SJSA1 (cell line): ENCODE data around the gene LGR6. TPM values are rescaled to one million over a fixed set of nuclear protein-coding genes. Genes with fewer than 3 reads are reported as not detected.
A peak's percentile ranks its signal among the peaks of the same experiment; 100 is the strongest.

ENCODE experiments used
- DNase-seq, 2 experiments: peaks; one replicate each; pipeline ENCODE4 v3.0.0-alpha.2; 2015 to 2020; ENCODE audit warnings: low spot score in 2 of 2, low read depth in 1 of 2
- H3K27ac ChIP-seq: fragments of 250-450 bp; sonication (Bioruptor Pico); 2 replicates; pipeline ENCODE4 v1.5.1; 2020; ENCODE audit warnings: mild to moderate bottlenecking, moderate library complexity
- H3K27me3 ChIP-seq: fragments of 250-450 bp; sonication (Bioruptor Pico); replicated peaks from 2 replicates; pipeline ENCODE4 v1.5.1; 2020; ENCODE audit warnings: mild to moderate bottlenecking, moderate library complexity
- H3K36me3 ChIP-seq: fragments of 250-450 bp; sonication (Bioruptor Pico); 2 replicates; pipeline ENCODE4 v1.5.1; 2020; ENCODE audit warnings: mild to moderate bottlenecking
- H3K4me1 ChIP-seq: fragments of 250-450 bp; sonication (Bioruptor Pico); replicated peaks from 2 replicates; pipeline ENCODE4 v1.6.1; 2021; ENCODE audit warnings: mild to moderate bottlenecking
- H3K4me3 ChIP-seq: fragments of 250-450 bp; sonication (Bioruptor Pico); 2 replicates; pipeline ENCODE4 v1.5.1; 2020; ENCODE audit warnings: mild to moderate bottlenecking
- H3K9me3 ChIP-seq: fragments of 250-450 bp; sonication (Bioruptor Pico); replicated peaks from 2 replicates; pipeline ENCODE4 v1.5.1; 2020; ENCODE audit warnings: mild to moderate bottlenecking
- total RNA-seq: library from RNA; depleted of rRNA; stranded (reverse); fragments of >200 nt; shearing (Covaris generic); gene quantifications from 2 replicates; pipeline ENCODE4 v1.2.3, GENCODE V29; 2014

LGR6 gene
- total RNA-seq, 1 experiment from 2014 or later: not detected

GRCh38 chr1:202263628-202264027 is 70.0 kb downstream of the LGR6 start:
- peaks cover 3% of the 10 kb centered on the region; the same call in 1 of the 2 replicates for H3K9me3 ChIP-seq
- H3K4me3 ChIP-seq: no peak overlapping the region
- H3K27ac ChIP-seq: no peak overlapping the region
- no peak for DNase-seq
- no peaks in the 10 kb centered on the region for H3K4me1 ChIP-seq
- H3K27me3 ChIP-seq: peaks cover 9% of the 10 kb centered on the region
- no peaks in the 10 kb centered on the region for H3K36me3 ChIP-seq

- H3K27me3 ChIP-seq: peaks cover 9% of the 10 kb centered on the region
- H3K27ac ChIP-seq: no peak overlapping the region
- H3K4me1 ChIP-seq: no peaks in the 10 kb centered on the region
- H3K4me3 ChIP-seq: no peak overlapping the region
- peak in 1 of 2 experiments; percentile 31 for DNase-seq
- H3K36me3 ChIP-seq: no peaks in the 10 kb centered on the region
- H3K9me3 ChIP-seq: peaks cover 3% of the 10 kb centered on the region; the same call in 1 of the 2 replicates
These were observed 70.7 kb downstream of the LGR6 start for GRCh38 chr1:202264300-202264699.

GRCh38 chr1:202264726-202265125 is 71.1 kb downstream of the LGR6 start:
- DNase-seq: peak in 1 of 2 experiments; percentile 35
- H3K36me3 ChIP-seq: no peaks in the 10 kb centered on the region
- H3K9me3 ChIP-seq: peaks cover 3% of the 10 kb centered on the region; the same call in 1 of the 2 replicates
- peaks cover 9% of the 10 kb centered on the region for H3K27me3 ChIP-seq
- H3K27ac ChIP-seq: no peak overlapping the region
- H3K4me3 ChIP-seq: no peak overlapping the region
- H3K4me1 ChIP-seq: no peaks in the 10 kb centered on the region

GRCh38 chr1:202266061-202266765 is 72.6 kb downstream of the LGR6 start:
- Histone ChIP-seq H3K4me1 (no peaks in the 10 kb centered on the region), H3K36me3 (no peaks in the 10 kb centered on the region), H3K27me3 (peaks cover 9% of the 10 kb centered on the region), H3K9me3 (peaks cover 3% of the 10 kb centered on the region; the same call in 1 of the 2 replicates), H3K4me3 (no peak overlapping the region), H3K27ac (no peak overlapping the region)
- peak in 1 of 2 experiments; percentile 27 for DNase-seq

- H3K4me3 ChIP-seq: no peak overlapping the region
- peaks cover 9% of the 10 kb centered on the region for H3K27me3 ChIP-seq
These were observed 74.4 kb downstream of the LGR6 start for GRCh38 chr1:202268032-202268431.

GRCh38 chr1:202268817-202269216 is 75.2 kb downstream of the LGR6 start:
- Histone ChIP-seq H3K4me3 (no peak overlapping the region), H3K9me3 (no peaks in the 10 kb centered on the region), H3K4me1 (no peaks in the 10 kb centered on the region), H3K27me3 (peaks cover 5% of the 10 kb centered on the region), H3K27ac (no peak overlapping the region), H3K36me3 (no peaks in the 10 kb centered on the region)
- peak in 1 of 2 experiments; percentile 14 for DNase-seq

More at GRCh38 chr1:202268032-202268431, 74.4 kb downstream of the LGR6 start:
- DNase-seq: peak in 1 of 2 experiments; percentile 34
- no peaks in the 10 kb centered on the region for H3K9me3 ChIP-seq
- H3K36me3 ChIP-seq: no peaks in the 10 kb centered on the region
- no peaks in the 10 kb centered on the region for H3K4me1 ChIP-seq
- no peak overlapping the region for H3K27ac ChIP-seq

- Histone ChIP-seq H3K36me3 (no peaks in the 10 kb centered on the region), H3K27ac (no peak overlapping the region), H3K4me1 (no peaks in the 10 kb centered on the region), H3K9me3 (no peaks in the 10 kb centered on the region), H3K4me3 (no peak overlapping the region), H3K27me3 (no peaks in the 10 kb centered on the region; the same call in 1 of the 2 replicates)
- peak in 1 of 2 experiments; percentile 17 for DNase-seq
These were observed 77.3 kb downstream of the LGR6 start for GRCh38 chr1:202270871-202271326.

GRCh38 chr1:202272103-202272845 is 78.7 kb downstream of the LGR6 start:
- DNase-seq: peak in 1 of 2 experiments; percentile 31
- Histone ChIP-seq H3K27me3 (no peaks in the 10 kb centered on the region), H3K4me1 (no peaks in the 10 kb centered on the region), H3K4me3 (no peak overlapping the region), H3K9me3 (no peaks in the 10 kb centered on the region), H3K27ac (no peak overlapping the region), H3K36me3 (no peaks in the 10 kb centered on the region)

- no peaks in the 10 kb centered on the region for H3K36me3 ChIP-seq
- H3K9me3 ChIP-seq: no peaks in the 10 kb centered on the region
- H3K27me3 ChIP-seq: no peaks in the 10 kb centered on the region
- peaks cover 4% of the 10 kb centered on the region for H3K4me1 ChIP-seq
- no peak overlapping the region for H3K27ac ChIP-seq
- no peak overlapping the region for H3K4me3 ChIP-seq
- DNase-seq: peak; percentile 23 to 52
These were observed 81.0 kb downstream of the LGR6 start for GRCh38 chr1:202274611-202275010.

- Histone ChIP-seq H3K27ac (no peak overlapping the region), H3K4me1 (peaks cover 10% of the 10 kb centered on the region), H3K9me3 (no peaks in the 10 kb centered on the region), H3K4me3 (no peak overlapping the region), H3K36me3 (no peaks in the 10 kb centered on the region), H3K27me3 (no peaks in the 10 kb centered on the region)
- DNase-seq: peak in 1 of 2 experiments; percentile 35
These were observed 81.6 kb downstream of the LGR6 start for GRCh38 chr1:202275061-202275770.

- Histone ChIP-seq H3K27me3 (no peaks in the 10 kb centered on the region), H3K4me3 (no peak overlapping the region), H3K27ac (no peak overlapping the region), H3K9me3 (no peaks in the 10 kb centered on the region), H3K4me1 (peaks cover 19% of the 10 kb centered on the region), H3K36me3 (no peaks in the 10 kb centered on the region)
- DNase-seq: no peak
These were observed 82.6 kb downstream of the LGR6 start for GRCh38 chr1:202276081-202276715.

GRCh38 chr1:202276920-202277319 is 83.3 kb downstream of the LGR6 start:
- H3K27ac ChIP-seq: no peak overlapping the region
- DNase-seq: no peak
- H3K4me1 ChIP-seq: peaks cover 27% of the 10 kb centered on the region
- H3K36me3 ChIP-seq: no peaks in the 10 kb centered on the region
- no peaks in the 10 kb centered on the region for H3K9me3 ChIP-seq
- H3K4me3 ChIP-seq: no peak overlapping the region
- H3K27me3 ChIP-seq: no peaks in the 10 kb centered on the region

GRCh38 chr1:202278751-202279150 is 85.2 kb downstream of the LGR6 start:
- H3K36me3 ChIP-seq: no peaks in the 10 kb centered on the region

More at GRCh38 chr1:202278751-202279150, 85.2 kb downstream of the LGR6 start:
- DNase-seq: no peak
- H3K27me3 ChIP-seq: no peaks in the 10 kb centered on the region
- peaks cover 45% of the 10 kb centered on the region for H3K4me1 ChIP-seq
- no peak overlapping the region for H3K4me3 ChIP-seq
- H3K9me3 ChIP-seq: no peaks in the 10 kb centered on the region
- no peak overlapping the region for H3K27ac ChIP-seq
